Inflammatory macrophage treated with lipopolysaccharide for 1 hour (primary cell): ENCODE results near the gene EEPD1.
"Not testable (repeated sequence)": the region's sequence is repeated elsewhere in the genome, so short reads cannot be mapped to it uniquely, and the experiment has no call there.

ENCODE experiments used
- DNase-seq, 2 donors: peaks; one replicate each; pipeline ENCODE4 v3.0.0-alpha.2; 2020 to 2022

EEPD1 gene

GRCh38 chr7:36217961-36218284 lies 64.9 kb downstream of the EEPD1 start:
- no peak for DNase-seq

- DNase-seq: no peak
Measured at GRCh38 chr7:36219429-36219828, 66.4 kb downstream of the EEPD1 start.

- DNase-seq: no peak
Measured at GRCh38 chr7:36223851-36224250, 70.8 kb downstream of the EEPD1 start.

GRCh38 chr7:36224934-36225858 lies 72.1 kb downstream of the EEPD1 start:
- no peak for DNase-seq

GRCh38 chr7:36226151-36226550 lies 73.1 kb downstream of the EEPD1 start:
- DNase-seq: no peak

GRCh38 chr7:36227223-36227622 lies 74.2 kb downstream of the EEPD1 start:
- DNase-seq: no peak

GRCh38 chr7:36228039-36228438 lies 75.0 kb downstream of the EEPD1 start:
- no peak for DNase-seq

- DNase-seq: no peak
Measured at GRCh38 chr7:36231406-36231805, 78.4 kb downstream of the EEPD1 start.

GRCh38 chr7:36232555-36232954 lies 79.5 kb downstream of the EEPD1 start:
- no peak for DNase-seq

- DNase-seq: no peak
Measured at GRCh38 chr7:36232971-36233550, 80.0 kb downstream of the EEPD1 start.

- DNase-seq: no peak
Measured at GRCh38 chr7:36236073-36236472, 83.0 kb downstream of the EEPD1 start.

GRCh38 chr7:36238138-36238537 lies 85.1 kb downstream of the EEPD1 start:
- no peak for DNase-seq

GRCh38 chr7:36243356-36243755 lies 90.3 kb downstream of the EEPD1 start:
- not testable (repeated sequence) for DNase-seq

GRCh38 chr7:36244001-36244400 lies 90.9 kb downstream of the EEPD1 start:
- not testable (repeated sequence) for DNase-seq

- DNase-seq: no peak
Measured at GRCh38 chr7:36244429-36244828, 91.4 kb downstream of the EEPD1 start.

GRCh38 chr7:36245684-36246299 lies 92.7 kb downstream of the EEPD1 start:
- DNase-seq: peak in 1 of 2 donors; percentile 6

GRCh38 chr7:36249091-36249490 lies 96.0 kb downstream of the EEPD1 start:
- no peak for DNase-seq

- no peak for DNase-seq
Measured at GRCh38 chr7:36253699-36254098, 100.6 kb downstream of the EEPD1 start.

- DNase-seq: peak in 1 of 2 donors; percentile 54
Measured at GRCh38 chr7:36258510-36259259, 105.6 kb downstream of the EEPD1 start.

- DNase-seq: no peak
Measured at GRCh38 chr7:36260481-36260880, 107.4 kb downstream of the EEPD1 start.

GRCh38 chr7:36261019-36261754 lies 108.1 kb downstream of the EEPD1 start:
- no peak for DNase-seq

- peak in 1 of 2 donors; percentile 24 for DNase-seq
Measured at GRCh38 chr7:36262309-36263094, 109.4 kb downstream of the EEPD1 start.
